K562 (cell line): ENCODE results near the gene NDUFAF8. TPM values are rescaled to one million over a fixed set of nuclear protein-coding genes. Genes with fewer than 3 reads are reported as not detected.

ENCODE experiments used
- ATF4 ChIP-seq: fragments of 450-650 bp; formaldehyde crosslinking; IDR thresholded peaks from 2 replicates; pipeline ENCODE4 v1.4.0; 2022; ENCODE audit warnings: mild to moderate bottlenecking, moderate library complexity
- CBFA2T3 ChIP-seq: fragments of 450-650 bp; IDR thresholded peaks from 2 replicates; pipeline ENCODE4 v1.6.1; 2017
- CLOCK ChIP-seq: fragments of 250-450 bp; sonication (Bioruptor Pico); IDR thresholded peaks from 2 replicates; pipeline ENCODE4 v1.4.0; 2020; ENCODE audit warnings: mild to moderate bottlenecking, moderate library complexity, borderline replicate concordance
- E4F1 ChIP-seq: fragments of 250-450 bp; sonication (Bioruptor Pico); IDR thresholded peaks from 2 replicates; pipeline ENCODE4 v1.5.0; 2021; ENCODE audit warnings: mild to moderate bottlenecking, borderline replicate concordance
- EGR1 ChIP-seq: fragments of 450-650 bp; conservative IDR thresholded peaks from 2 replicates; pipeline ENCODE4 v1.6.1; 2017; ENCODE audit warnings: mild to moderate bottlenecking
- GTF2E2 ChIP-seq: fragments of 200-800 bp; sonication (Bioruptor generic); IDR thresholded peaks from 2 replicates; pipeline ENCODE4 v1.6.1; 2016; ENCODE audit warnings: missing genetic modification characterization, missing compliant biosample characterization
- HNRNPK ChIP-seq: fragments of 200-400 bp; formaldehyde crosslinking; IDR thresholded peaks from one replicate; pipeline ENCODE4 v1.6.1; 2018; ENCODE audit warnings: mild to moderate bottlenecking, low read depth, low read length; ENCODE audit not compliant: poor library complexity, severe bottlenecking
- LARP7 ChIP-seq: fragments of 450-650 bp; IDR thresholded peaks from 2 replicates; pipeline ENCODE4 v1.6.1; 2016
- MTA2 ChIP-seq: fragments of 450-650 bp; IDR thresholded peaks from 2 replicates; pipeline ENCODE4 v1.6.1; 2016; ENCODE audit warnings: low read depth
- PHF20 ChIP-seq: fragments of 450-650 bp; IDR thresholded peaks from 2 replicates; pipeline ENCODE4 v1.6.1; 2018; ENCODE audit not compliant: partially characterized antibody
- RBM14 ChIP-seq: fragments of 200-400 bp; formaldehyde crosslinking; IDR thresholded peaks from 2 replicates; pipeline ENCODE4 v1.6.1; 2018; ENCODE audit warnings: low read depth, mild to moderate bottlenecking, low read length, moderate library complexity, borderline replicate concordance; ENCODE audit not compliant: insufficient read depth
- STAG1 ChIP-seq: sonication (generic); formaldehyde crosslinking; IDR thresholded peaks from 2 replicates; pipeline ENCODE4 v1.5.0; 2020; ENCODE audit warnings: missing genetic modification reagents, borderline replicate concordance
- TFAP4 ChIP-seq: sonication (generic); formaldehyde crosslinking; IDR thresholded peaks from 2 replicates; pipeline ENCODE4 v1.8.0; 2022; ENCODE audit warnings: missing genetic modification reagents, mild to moderate bottlenecking, moderate library complexity, borderline replicate concordance
- WHSC1 ChIP-seq: IDR thresholded peaks from one replicate; pipeline ENCODE4 v1.6.1; 2012; ENCODE audit warnings: low read length, control low read depth, inconsistent platforms
- ZBTB43 ChIP-seq: sonication (generic); formaldehyde crosslinking; IDR thresholded peaks from 2 replicates; pipeline ENCODE4 v1.8.0; 2023; ENCODE audit warnings: mild to moderate bottlenecking, missing genetic modification reagents
- polyA plus RNA-seq, 8 experiments: library from polyadenylated mRNA; depleted of rRNA in 4 of 8; stranded (reverse) in 5 of 8; unstranded in 3 of 8; fragments of >200 nt; fragmentation: Nextera tagmentation in 2 of 8; fragmentation: Illumina TruSeq in 1 of 8; extraction: Ambion mirVana in 2 of 8; extraction: Trizol in 1 of 8; gene quantifications; 2 replicates each; pipeline versions ENCODE4 v1.2.1 to v1.2.3, GENCODE V29; 2011 to 2014; ENCODE audit warnings: inconsistent platforms in 1 of 8, missing spikeins in 1 of 8
- total RNA-seq, 7 experiments: library from RNA; depleted of rRNA in 6 of 7; stranded (reverse); fragments of >200 nt in 6 of 7; fragmentation: Illumina TruSeq in 2 of 7; extraction: Trizol in 2 of 7; gene quantifications; 2 replicates each; pipeline versions ENCODE4 v1.2.1 to v1.2.3, GENCODE V29; 2011 to 2021; ENCODE audit warnings: low replicate concordance in 1 of 7

The NDUFAF8 gene
- total and polyA plus RNA-seq, 9 of the 15 experiments (the other 6 are each of a cell fraction or from before 2014, with no cell fraction given), result 13.5 to 144 (median 90.0) TPM

GRCh38 chr17:81200695-81201580 lies 38.2 kb upstream of the NDUFAF8 start (continued):
- TF ChIP-seq ZBTB43 (CRISPR knock-in tag) (no peak), WHSC1 (no peak), MTA2 (no peak), STAG1 (CRISPR knock-in tag) (no peak), HNRNPK (no peak), CBFA2T3 (no peak), GTF2E2 (tag) (no peak), EGR1 (no peak), ATF4 (CRISPR knock-in tag) (no peak), LARP7 (no peak), E4F1 (CRISPR knock-in tag) (no peak), PHF20 (no peak), CLOCK (CRISPR knock-in tag) (no peak), TFAP4 (CRISPR knock-in tag) (0 out of 2 replicates have a peak, but pooled peaks have one; percentile 20), RBM14 (no peak)
